PC-3 (cell line): ENCODE results near the gene ASB16.

Experiments
- CTCF ChIP-seq: fragments of 300-600 bp; sonication (generic); conservative IDR thresholded peaks from 2 replicates; pipeline ENCODE4 v1.5.1; 2017; ENCODE audit warnings: antibody characterized with exemption, low read depth, mild to moderate bottlenecking, low read length
- EZH2phosphoT487 ChIP-seq: fragments of 300-600 bp; sonication (generic); IDR thresholded peaks from 2 replicates; pipeline ENCODE4 v1.6.1; 2018; ENCODE audit warnings: mild to moderate bottlenecking, antibody characterized with exemption, low read length, borderline replicate concordance

DNA sequence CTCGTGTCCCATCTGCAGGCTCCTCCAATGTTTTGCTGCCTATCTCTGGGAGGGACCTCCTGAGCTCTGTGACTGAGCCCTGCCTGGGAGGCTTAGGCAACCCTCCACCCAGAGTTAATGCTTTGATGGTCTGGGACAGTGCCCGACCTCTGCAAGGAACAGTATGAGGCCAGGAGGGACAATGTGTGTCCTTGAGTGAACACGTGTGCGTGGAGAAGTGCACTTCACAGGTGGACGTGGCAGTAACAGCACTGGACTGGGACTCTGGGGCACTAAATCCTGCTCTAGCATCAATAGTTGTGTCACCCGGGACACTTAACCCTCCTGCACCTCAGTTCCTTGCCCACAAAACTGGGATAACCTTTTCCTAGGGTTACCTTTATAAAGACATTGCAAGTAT is 44.4 kb downstream of the ASB16 start:
- no peak for TF ChIP-seq CTCF
- no peak for TF ChIP-seq EZH2phosphoT487
